ENCODE results near the gene THSD4.

GRCh38 chr15:71197620-71198019 is 82.3 kb downstream of the THSD4 start:
- TF ChIP-seq CTCF (IDR thresholded peaks at IDR 0.05; ENCODE audit: poor library complexity, severe bottlenecking) = no peak
- TF ChIP-seq EP300 (conservative IDR thresholded peaks at IDR 0.05; ENCODE audit: poor library complexity, severe bottlenecking) = no peak
- TF ChIP-seq SMC3 (conservative IDR thresholded peaks at IDR 0.05; ENCODE audit: poor library complexity) = no peak
- no peak for TF ChIP-seq POLR2AphosphoS5 (IDR thresholded peaks at IDR 0.05)
- TF ChIP-seq TAF1 (IDR thresholded peaks at IDR 0.05; ENCODE audit: low read depth) = no peak
- TF ChIP-seq EZH2 (IDR thresholded peaks at IDR 0.05; ENCODE audit: borderline replicate concordance, insufficient read depth, low read length, poor library complexity, severe bottlenecking) = no peak
- TF ChIP-seq RAD21 (conservative IDR thresholded peaks at IDR 0.05) = no peak
- TF ChIP-seq REST (IDR thresholded peaks at IDR 0.05; ENCODE audit: borderline replicate concordance) = no peak
- TF ChIP-seq MXI1 (conservative IDR thresholded peaks at IDR 0.05; ENCODE audit: poor library complexity, severe bottlenecking) = no peak

Measured in neural cell (in vitro differentiated cells).